ENCODE measurements around the gene DKC1.

Gene DKC1

GRCh38 chrX:154797006-154797405 is 34.3 kb downstream of the DKC1 start:
- H3K4me3 ChIP-seq (ENCODE audit: low read depth, low read length): no peak overlapping the region
- no peak for DNase-seq (ENCODE audit: low read depth)

GRCh38 chrX:154799556-154800348 is 37.1 kb downstream of the DKC1 start:
- H3K4me3 ChIP-seq (ENCODE audit: low read depth, low read length): no peak overlapping the region
- TF ChIP-seq CTCF (IDR thresholded peaks at IDR 0.05; ENCODE audit: control insufficient read depth, extremely low read depth, insufficient read depth): no peak
- peak; percentile 91 for DNase-seq (ENCODE audit: low read depth)

More at GRCh38 chrX:154797006-154797405, 34.3 kb downstream of the DKC1 start:
- no peak for TF ChIP-seq CTCF (IDR thresholded peaks at IDR 0.05; ENCODE audit: control insufficient read depth, extremely low read depth, insufficient read depth)

DNA sequence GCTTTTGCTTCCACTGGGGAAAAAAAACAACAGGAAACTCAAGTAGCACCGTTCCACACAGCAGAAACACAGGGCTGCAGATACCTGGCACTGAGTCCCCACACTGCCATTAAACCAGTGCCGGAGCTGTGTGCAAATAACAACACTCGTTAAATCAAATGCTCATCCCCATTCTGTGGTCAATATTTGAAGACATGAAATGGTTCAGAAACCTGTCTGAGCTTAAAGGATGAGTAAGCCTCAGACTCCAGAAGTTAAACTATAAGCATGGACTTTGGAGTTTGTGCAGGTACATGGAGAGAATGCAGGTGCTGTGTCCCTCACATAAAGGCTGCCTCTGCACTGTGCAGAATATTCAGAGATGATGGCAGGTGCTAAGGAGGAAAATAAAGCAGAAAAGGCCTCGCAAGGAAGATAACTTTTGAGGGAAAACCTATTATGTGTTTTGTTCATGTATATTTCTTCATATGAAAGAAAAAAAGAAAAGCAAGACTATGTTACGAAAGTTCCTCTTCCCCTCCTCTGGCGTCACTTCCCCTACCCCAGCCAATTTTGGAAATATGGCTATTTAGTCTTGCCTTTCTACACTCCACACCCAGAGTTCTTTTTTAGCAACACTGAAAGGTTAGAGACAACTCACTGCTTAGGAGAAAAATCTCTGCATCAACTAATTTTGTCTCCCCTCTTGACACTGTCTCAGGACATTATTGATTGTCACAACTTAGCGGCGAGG is 38.0 kb downstream of the DKC1 start:
- no peak for TF ChIP-seq CTCF (IDR thresholded peaks at IDR 0.05; ENCODE audit: control insufficient read depth, extremely low read depth, insufficient read depth)
- no peak overlapping the region for H3K4me3 ChIP-seq (ENCODE audit: low read depth, low read length)
- DNase-seq (ENCODE audit: low read depth): peak; percentile 64

DNA sequence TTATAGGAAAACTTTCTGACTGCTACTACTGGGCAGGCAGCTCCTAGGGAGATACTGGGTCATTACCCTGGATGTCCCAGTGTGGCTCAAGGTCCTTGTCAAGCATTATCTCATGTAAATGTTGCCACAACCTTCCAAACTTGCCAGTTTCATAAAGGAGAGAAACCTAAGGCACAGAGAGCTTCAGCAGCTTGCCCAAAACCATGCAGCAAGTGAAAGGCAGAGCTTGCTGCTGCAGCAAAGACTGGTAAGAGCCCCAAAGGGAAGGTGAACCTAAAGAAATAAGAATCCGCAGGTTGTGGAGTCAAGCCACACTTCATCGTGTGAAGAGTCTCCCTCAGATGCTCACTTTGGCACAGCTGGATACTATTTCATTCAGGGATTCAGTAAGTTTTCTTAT is 40.3 kb downstream of the DKC1 start:
- DNase-seq (ENCODE audit: low read depth): no peak
- H3K4me3 ChIP-seq (ENCODE audit: low read depth, low read length): no peak overlapping the region
- TF ChIP-seq CTCF (IDR thresholded peaks at IDR 0.05; ENCODE audit: control insufficient read depth, extremely low read depth, insufficient read depth): no peak

DNA sequence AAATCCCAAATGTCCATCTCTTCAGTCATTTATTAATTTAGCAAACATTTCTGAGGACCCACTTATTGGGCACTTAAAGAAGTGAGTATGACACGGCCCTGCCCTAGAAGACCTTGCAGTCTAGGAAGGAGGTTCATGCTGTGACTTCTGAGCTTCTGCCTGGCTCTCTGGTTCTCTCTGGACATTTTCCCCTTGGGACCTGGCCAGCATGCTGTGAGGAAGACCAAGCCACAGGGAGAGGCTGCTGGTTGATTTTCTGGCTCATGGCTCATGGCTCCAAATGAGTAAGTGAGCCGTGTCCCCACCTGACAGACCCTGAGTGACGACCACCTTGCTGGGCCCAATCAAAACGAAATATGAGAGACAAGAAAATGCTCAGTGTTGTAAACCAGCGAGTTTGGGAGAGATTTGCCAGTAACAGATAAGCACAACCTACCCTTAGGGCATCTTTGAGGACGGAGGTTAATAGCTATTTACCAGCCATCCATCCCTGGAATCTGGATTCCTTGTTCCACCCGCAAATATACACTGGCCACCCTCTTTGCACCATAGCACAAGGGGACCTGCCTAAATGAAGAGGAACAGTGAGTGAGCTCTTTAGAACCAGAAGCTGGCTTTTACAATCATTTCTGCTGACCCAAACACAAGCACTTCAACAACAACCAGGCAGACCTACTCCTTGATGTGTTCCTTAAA is 41.7 kb downstream of the DKC1 start:
- TF ChIP-seq CTCF (IDR thresholded peaks at IDR 0.05; ENCODE audit: control insufficient read depth, extremely low read depth, insufficient read depth): no peak
- H3K4me3 ChIP-seq (ENCODE audit: low read depth, low read length): no peak overlapping the region
- no peak for DNase-seq (ENCODE audit: low read depth)

- no peak for TF ChIP-seq CTCF (IDR thresholded peaks at IDR 0.05; ENCODE audit: control insufficient read depth, extremely low read depth, insufficient read depth)
- no peak within 1 kb of the TSS for H3K4me3 ChIP-seq (ENCODE audit: low read depth, low read length)
- no peak for DNase-seq (ENCODE audit: low read depth)
Observed at GRCh38 chrX:154804957-154805695, 42.5 kb downstream of the DKC1 start, which contains the start of gene MPP1. Gene MPP1 (minus strand): TSS chrX:154805485. CDS start chrX:154805373, 112 bp downstream.
